K562 (cell line): ENCODE data around the gene LRRK1. TPM values are rescaled to one million over a fixed set of nuclear protein-coding genes. Genes with fewer than 3 reads are reported as not detected.

Experiments
- ATAC-seq: fragments of 200-7000 bp; cut with Tn5 transposase; 3 replicates; pipeline ENCODE4 v1.9.1; 2020; ENCODE audit warnings: moderate library complexity
- BruUV-seq: library from RNA; stranded (reverse); fragments of 400-500 nt; replicated peaks from 2 replicates; lab custom pipeline; 2021; lab: Mats Ljungman, UMichigan
- CTCF ChIA-PET: fragments of 300-600 bp; formaldehyde crosslinking; extraction: SDS; loops from one replicate; lab custom pipeline; 2021; ENCODE audit warnings: low intra/inter-chr PET ratio; lab: Yijun Ruan, JAX
- POLR2A ChIA-PET: fragments of 300-600, 350-650 bp; sonication (Branson Sonifier 250); formaldehyde crosslinking; extraction: SDS; loops from one replicate; lab custom pipeline; 2021; ENCODE audit warnings: antibody characterized with exemption, inconsistent platforms; lab: Yijun Ruan, JAX
- DNase-seq, 4 experiments: peaks; one replicate each; pipeline versions ENCODE4 v3.0.0 to v3.0.0-alpha.2; 2011 to 2018; ENCODE audit warnings: low spot score in 3 of 4, mixed read lengths in 3 of 4; ENCODE audit errors: extremely low read depth in 1 of 4
- FAIRE-seq: peaks from 2 replicates; lab custom pipeline; 2011; peaks lifted over from hg19 to GRCh38; lab: Jason Lieb, UNC
- H2AFZ ChIP-seq: 2 replicates; pipeline ENCODE4 v1.6.0; 2011; ENCODE audit warnings: low read depth, low read length, control low read depth, inconsistent platforms
- H3K27ac ChIP-seq: fragments of 200-600 bp; 3 replicates; pipeline ENCODE4 v1.8.0; 2011; ENCODE audit warnings: low read depth, mild to moderate bottlenecking, control low read depth, inconsistent platforms, low read length, moderate library complexity, mixed read lengths; ENCODE audit errors: extremely low read depth
- H3K27me3 ChIP-seq, 2 experiments: fragments of 300-600 bp in 1 of 2; 2 replicates in 1 of 2; 3 replicates in 1 of 2; pipeline versions ENCODE4 v1.6.0 to v1.8.0; 2011; ENCODE audit warnings: inconsistent platforms in 2 of 2, low read length in 2 of 2, mild to moderate bottlenecking in 1 of 2, mixed read lengths in 1 of 2, moderate library complexity in 1 of 2; ENCODE audit not compliant: control insufficient read depth in 2 of 2, insufficient read depth in 2 of 2
- H3K36me3 ChIP-seq: fragments of 300-600 bp; 3 replicates; pipeline ENCODE4 v1.8.0; 2011; ENCODE audit warnings: mild to moderate bottlenecking, low read length, inconsistent platforms; ENCODE audit not compliant: control insufficient read depth, insufficient read depth
- H3K4me1 ChIP-seq, 2 experiments: fragments of 200-600 bp in 1 of 2; replicated peaks in 1 of 2; 2 replicates in 1 of 2; 3 replicates in 1 of 2; pipeline versions ENCODE4 v1.5.1 to v1.8.0; 2011; ENCODE audit warnings: inconsistent platforms in 2 of 2, low read length in 2 of 2, mild to moderate bottlenecking in 1 of 2, mixed read lengths in 1 of 2, moderate library complexity in 1 of 2; ENCODE audit not compliant: control insufficient read depth in 2 of 2, insufficient read depth in 2 of 2
- H3K4me2 ChIP-seq: 2 replicates; pipeline ENCODE4 v1.6.1; 2011; ENCODE audit warnings: low read length, control low read depth, inconsistent platforms, mixed read lengths; ENCODE audit not compliant: insufficient read depth
- H3K4me3 ChIP-seq: fragments of 200-600 bp; sonication (generic), shearing (Covaris generic); 2 replicates; pipeline ENCODE4 v1.5.1; 2016; ENCODE audit warnings: control low read depth, inconsistent platforms
- H3K79me2 ChIP-seq: fragments of 200-600 bp; 3 replicates; pipeline ENCODE4 v1.8.0; 2011; ENCODE audit warnings: low read length, inconsistent platforms; ENCODE audit not compliant: control insufficient read depth, insufficient read depth
- H3K9ac ChIP-seq, 2 experiments: 2 replicates each; pipeline versions ENCODE4 v1.6.0 to v1.6.1; 2011; ENCODE audit warnings: low read depth in 2 of 2, low read length in 2 of 2, control low read depth in 1 of 2, inconsistent platforms in 1 of 2, mild to moderate bottlenecking in 1 of 2, mixed read lengths in 1 of 2; ENCODE audit not compliant: insufficient read depth in 1 of 2
- H3K9me1 ChIP-seq: one replicate; pipeline ENCODE4 v1.6.0; 2011; ENCODE audit warnings: inconsistent platforms, mild to moderate bottlenecking, low read length, moderate library complexity; ENCODE audit not compliant: control insufficient read depth, insufficient read depth
- H3K9me3 ChIP-seq: replicated peaks from 2 replicates; pipeline ENCODE4 v1.5.1; 2011; ENCODE audit warnings: low read depth, low read length, inconsistent platforms; ENCODE audit not compliant: control insufficient read depth, insufficient read depth
- H4K20me1 ChIP-seq: replicated peaks from 2 replicates; pipeline ENCODE4 v1.6.1; 2011; ENCODE audit warnings: low read length, inconsistent platforms, mixed read lengths; ENCODE audit not compliant: control insufficient read depth, insufficient read depth
- ATF1 ChIP-seq, 2 experiments: fragments of 450-650 bp in 1 of 2; IDR thresholded peaks; 2 replicates each; pipeline ENCODE4 v1.6.1; 2016; ENCODE audit warnings: missing compliant biosample characterization in 1 of 2, missing genetic modification characterization in 1 of 2
- ATF7 ChIP-seq: fragments of 450-650 bp; IDR thresholded peaks from 2 replicates; pipeline ENCODE4 v1.7.1; 2014; ENCODE audit warnings: mild to moderate bottlenecking, moderate library complexity
- C11orf30 ChIP-seq: fragments of 450-650 bp; IDR thresholded peaks from 2 replicates; pipeline ENCODE4 v1.6.1; 2016; ENCODE audit warnings: low read depth, mild to moderate bottlenecking
- E2F3 ChIP-seq: fragments of 250-450 bp; sonication (Bioruptor Pico); IDR thresholded peaks from 2 replicates; pipeline ENCODE4 v1.4.0; 2020; ENCODE audit warnings: mild to moderate bottlenecking
- MCM7 ChIP-seq, 2 experiments: fragments of 450-650 bp; IDR thresholded peaks; 2 replicates each; pipeline ENCODE4 v1.6.1; 2016 to 2018
- MED1 ChIP-seq: sonication (generic); formaldehyde crosslinking; IDR thresholded peaks from 2 replicates; pipeline ENCODE4 v1.8.1; 2023; ENCODE audit warnings: missing genetic modification reagents, borderline replicate concordance
- MNT ChIP-seq, 2 experiments: fragments of 450-650 bp; conservative IDR thresholded peaks; 2 replicates each; pipeline ENCODE4 v1.6.1; 2017; ENCODE audit warnings: mild to moderate bottlenecking in 2 of 2, moderate library complexity in 2 of 2
- NFIX ChIP-seq: fragments of 250-450 bp; sonication (Bioruptor Pico); IDR thresholded peaks from 2 replicates; pipeline ENCODE4 v1.4.0; 2020; ENCODE audit warnings: low read depth, mild to moderate bottlenecking, moderate library complexity
- RB1 ChIP-seq: fragments of 450-650 bp; IDR thresholded peaks from 2 replicates; pipeline ENCODE4 v1.6.1; 2017; ENCODE audit warnings: low read depth, mild to moderate bottlenecking
- SMARCB1 ChIP-seq: IDR thresholded peaks from 2 replicates; pipeline ENCODE4 v1.6.1; 2011; ENCODE audit warnings: improper control_type of control experiment, low read depth; ENCODE audit not compliant: insufficient read length
- ZBTB9 ChIP-seq: fragments of 450-650 bp; formaldehyde crosslinking; IDR thresholded peaks from 2 replicates; pipeline ENCODE4 v1.4.0; 2020; ENCODE audit warnings: mild to moderate bottlenecking, moderate library complexity
- ZFP1 ChIP-seq: fragments of 450-650 bp; formaldehyde crosslinking; IDR thresholded peaks from 2 replicates; pipeline ENCODE4 v1.4.0; 2020; ENCODE audit warnings: mild to moderate bottlenecking, mixed read lengths
- ZNF324 ChIP-seq: fragments of 250-450 bp; sonication (Bioruptor Pico); IDR thresholded peaks from 2 replicates; pipeline ENCODE4 v1.4.0; 2020; ENCODE audit warnings: mild to moderate bottlenecking
- ZNF592 ChIP-seq: fragments of 450-650 bp; IDR thresholded peaks from 2 replicates; pipeline ENCODE4 v1.6.1; 2017; ENCODE audit warnings: antibody characterized with exemption, mild to moderate bottlenecking
- WGBS: fragments of 100-300 bp; shearing (Covaris generic); methylation state at CpG from one replicate; pipeline ENCODE4 v1.1.6; 2016; ENCODE audit warnings: low coverage, mixed read lengths; ENCODE audit not compliant: insufficient coverage; ENCODE audit errors: missing lambda C conversion rate; 5-methylcytosine and 5-hydroxymethylcytosine counted together
- in situ Hi-C: fragments of 300-500 bp; cut with MboI; formaldehyde crosslinking; loops from 4 replicates; pipeline ENCODE4 v1.15.0; 2018; ENCODE audit warnings: inconsistent platforms, mixed read lengths
- intact Hi-C: fragments of 100-400 bp; cut with micrococcal nuclease; formaldehyde crosslinking; loops from 2 replicates; pipeline ENCODE4 v1.14.2; 2022
- polyA plus RNA-seq, 8 experiments: library from polyadenylated mRNA; depleted of rRNA in 4 of 8; stranded (reverse) in 5 of 8; unstranded in 3 of 8; fragments of >200 nt; fragmentation: Nextera tagmentation in 2 of 8; fragmentation: Illumina TruSeq in 1 of 8; extraction: Ambion mirVana in 2 of 8; extraction: Trizol in 1 of 8; gene quantifications; 2 replicates each; pipeline versions ENCODE4 v1.2.1 to v1.2.3, GENCODE V29; 2011 to 2014; ENCODE audit warnings: inconsistent platforms in 1 of 8, missing spikeins in 1 of 8
- total RNA-seq, 7 experiments: library from RNA; depleted of rRNA in 6 of 7; stranded (reverse); fragments of >200 nt in 6 of 7; fragmentation: Illumina TruSeq in 2 of 7; extraction: Trizol in 2 of 7; gene quantifications; 2 replicates each; pipeline versions ENCODE4 v1.2.1 to v1.2.3, GENCODE V29; 2011 to 2021; ENCODE audit warnings: low replicate concordance in 1 of 7

The LRRK1 gene
- total and polyA plus RNA-seq, 9 of the 15 experiments (the other 6 are each of a cell fraction or from before 2014, with no cell fraction given) = 0.01 to 1.5 (median 0.11) TPM

GRCh38 chr15:101108461-101108775 lies 189.3 kb downstream of the LRRK1 start:
- no peak overlapping the region for H3K4me3 ChIP-seq
- no peak overlapping the region for H2AFZ ChIP-seq
- H3K27me3 ChIP-seq = peaks cover 0 to 17% of the 10 kb centered on the region in 2 experiments; a peak in 3 of 5 replicates
- H3K9me1 ChIP-seq = no peaks in the 10 kb centered on the region
- no TSS peak for BruUV-seq
- ChIA-PET CTCF (interaction anchor here (0.5 kb wide), 1 partner anchor 8 kb away, joined by 4 read pairs; no protein-coding TSS in a partner anchor), POLR2A (interaction anchor here (1.0 to 1.1 kb wide), 2 partner anchors 9 to 143 kb away, joined by 3 to 4 read pairs; partner anchors contain the start of gene CHSY1)
- peaks cover 24 to 29% of the 10 kb centered on the region in 2 experiments for H3K4me1 ChIP-seq
- intact Hi-C loops = no loop called here
- H3K9me3 ChIP-seq = no peaks in the 10 kb centered on the region
- FAIRE-seq = no peak
- in situ Hi-C loops = no loop called here
- no peak for ATAC-seq
- H3K9ac ChIP-seq = no peak overlapping the region
- H3K4me2 ChIP-seq = peak overlapping the region; percentile 57; the same call in 1 of the 2 replicates
- DNase-seq = no peak
- peaks cover 3% of the 10 kb centered on the region; the same call in 1 of the 2 replicates for H4K20me1 ChIP-seq
- TF ChIP-seq ZNF324 (CRISPR knock-in tag) (no peak), ZBTB9 (CRISPR knock-in tag) (no peak), SMARCB1 (no peak), RB1 (no peak), MNT (conservative IDR thresholded peaks at IDR 0.05) (no peak), ATF7 (no peak), MED1 (CRISPR knock-in tag) (no peak), E2F3 (CRISPR knock-in tag) (no peak), ATF1 (CRISPR knock-in tag; IDR thresholded peaks at IDR 0.05) (no peak), ATF1 (tag; IDR thresholded peaks at IDR 0.05) (no peak), ZFP1 (no peak), C11orf30 (no peak), ZNF592 (no peak), MCM7 (IDR thresholded peaks at IDR 0.05) (no peak), NFIX (CRISPR knock-in tag) (no peak)
- no peak overlapping the region for H3K27ac ChIP-seq
- 21% methylated on average over 10 of the region's 10 CpGs for WGBS
- H3K36me3 ChIP-seq = no peaks in the 10 kb centered on the region
- no peaks in the 10 kb centered on the region for H3K79me2 ChIP-seq
